Subcutaneous adipose tissue (tissue), 4 donors: Measurements from ENCODE around the gene KLHDC10. TPM values are rescaled to one million over a fixed set of nuclear protein-coding genes. Genes with fewer than 3 reads are reported as not detected.

Experiments
- CTCF ChIP-seq: fragments of 450-650 bp; IDR thresholded peaks from one replicate; pipeline ENCODE4 v1.5.1; 2016; ENCODE audit warnings: low read depth, mild to moderate bottlenecking, control low read depth, antibody characterized with exemption, moderate library complexity
- total RNA-seq, 4 donors: library from RNA; depleted of rRNA; stranded (reverse); fragments of >200 nt; gene quantifications; one replicate each; pipeline ENCODE4 v1.1.0, GENCODE V29; 2016

Gene KLHDC10
- total RNA-seq, 4 donors from 2014 or later, result 18.9 to 29.3 (median 25.1) TPM

DNA sequence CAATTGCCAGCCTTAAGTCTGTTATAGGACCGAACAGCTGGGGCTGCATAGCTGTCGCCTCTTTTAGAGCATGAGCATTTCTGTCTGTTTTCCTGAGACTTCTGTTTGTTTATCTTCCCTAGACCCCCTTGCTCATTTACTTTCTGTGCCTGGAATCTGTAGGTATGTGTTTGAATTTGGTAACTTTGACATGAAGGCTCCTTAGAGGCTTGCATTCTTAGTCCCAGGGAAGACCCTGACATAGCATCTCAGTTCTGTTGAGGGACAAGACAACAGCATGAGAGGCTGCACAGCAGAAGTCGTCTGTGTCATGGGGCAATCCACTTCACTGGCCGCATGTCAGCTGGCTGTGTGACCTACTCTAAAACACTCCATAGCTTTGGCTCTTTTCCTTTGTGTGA lies 58.7 kb downstream of the KLHDC10 start:
- TF ChIP-seq CTCF, result no peak

- no peak for TF ChIP-seq CTCF
These were observed 61.0 kb downstream of the KLHDC10 start for GRCh38 chr7:130131191-130131834.

GRCh38 chr7:130131964-130132875 lies 61.9 kb downstream of the KLHDC10 start:
- TF ChIP-seq CTCF, result no peak

DNA sequence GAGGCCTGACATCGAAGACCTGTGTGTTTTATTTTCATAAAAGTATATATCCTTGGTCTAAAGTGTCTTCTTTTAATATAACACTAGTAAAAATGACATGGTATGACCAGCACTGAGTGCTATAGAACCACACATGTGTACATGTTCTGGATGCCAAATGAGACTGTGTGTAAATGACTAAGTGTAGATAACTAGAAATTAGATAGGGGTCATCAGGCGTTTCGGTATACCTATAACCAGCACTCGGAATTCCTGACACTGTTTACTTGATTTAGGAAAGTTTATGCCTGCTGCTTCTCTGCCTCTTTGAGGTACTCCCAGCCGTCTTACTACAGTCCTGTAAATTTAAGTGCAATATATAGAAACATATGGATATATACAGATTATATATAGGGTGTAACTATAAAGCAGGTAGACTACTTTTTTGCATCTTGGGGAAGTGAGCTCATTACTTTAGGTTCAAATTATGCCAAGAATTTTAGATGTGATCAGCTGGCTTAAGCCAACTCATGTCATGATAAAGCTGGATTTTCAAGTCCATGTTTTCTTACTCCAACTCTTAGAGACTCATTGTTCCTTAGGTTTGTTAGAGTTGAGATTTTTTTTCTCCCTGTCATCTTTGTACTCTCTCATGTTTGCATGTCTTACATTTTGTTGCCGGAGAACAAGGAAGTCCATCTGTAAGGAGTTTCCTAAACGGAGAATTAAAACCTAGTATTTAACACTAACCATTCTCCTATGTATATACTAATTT lies 62.9 kb downstream of the KLHDC10 start:
- TF ChIP-seq CTCF, result no peak

GRCh38 chr7:130134106-130134636 lies 63.8 kb downstream of the KLHDC10 start:
- TF ChIP-seq CTCF, result no peak

- no peak for TF ChIP-seq CTCF
These were observed 64.4 kb downstream of the KLHDC10 start for GRCh38 chr7:130134726-130135125.
